Kidney (tissue), 14 donors: ENCODE results near the gene GREM1. TPM values are rescaled to one million over a fixed set of nuclear protein-coding genes. Genes with fewer than 3 reads are reported as not detected.

ENCODE experiments used
- DNase-seq, 5 donors: peaks; one replicate each; pipeline ENCODE4 v3.0.0-alpha.2; 2013 to 2020
- FAIRE-seq: peaks from 2 replicates; lab custom pipeline; 2012; peaks lifted over from hg19 to GRCh38; lab: Jason Lieb, UNC
- H3K27ac ChIP-seq, 2 donors: one replicate each; pipeline ENCODE4 v1.7.0; 2013; ENCODE audit warnings: low read depth in 2 of 2, low read length in 2 of 2, inconsistent platforms in 1 of 2
- H3K27me3 ChIP-seq: one replicate; pipeline ENCODE4 v1.7.1; 2013; ENCODE audit warnings: low read length, inconsistent platforms; ENCODE audit not compliant: control insufficient read depth, insufficient read depth
- H3K36me3 ChIP-seq, 3 donors: one replicate each; pipeline versions ENCODE4 v1.7.0 to v1.7.1; 2013; ENCODE audit warnings: low read length in 3 of 3, control low read depth in 1 of 3, inconsistent platforms in 1 of 3; ENCODE audit not compliant: insufficient read depth in 3 of 3, control insufficient read depth in 2 of 3
- H3K4me1 ChIP-seq, 3 donors: one replicate each; pipeline versions ENCODE4 v1.7.0 to v1.7.1; 2013; ENCODE audit warnings: low read length in 3 of 3, inconsistent platforms in 1 of 3, low read depth in 1 of 3; ENCODE audit not compliant: control insufficient read depth in 2 of 3, insufficient read depth in 2 of 3
- H3K4me3 ChIP-seq, 3 donors: one replicate each; pipeline versions ENCODE4 v1.7.0 to v1.8.1; 2013; ENCODE audit warnings: low read length in 3 of 3, control low read depth in 1 of 3, inconsistent platforms in 1 of 3
- H3K9ac ChIP-seq, 3 donors: one replicate each; pipeline versions ENCODE4 v1.7.0 to v1.7.1; 2013; ENCODE audit warnings: low read length in 3 of 3, control low read depth in 1 of 3, inconsistent platforms in 1 of 3
- H3K9me3 ChIP-seq, 3 donors: one replicate each; pipeline versions ENCODE4 v1.7.0 to v1.7.1; 2013; ENCODE audit warnings: low read length in 3 of 3, control low read depth in 1 of 3, inconsistent platforms in 1 of 3; ENCODE audit not compliant: control insufficient read depth in 2 of 3, insufficient read depth in 1 of 3
- intact Hi-C: fragments of 100-400 bp; cut with DNase I; formaldehyde crosslinking; loops from one replicate; pipeline ENCODE4 v1.11.1; 2022
- polyA plus RNA-seq: library from polyadenylated mRNA; stranded (reverse); fragments of 350-450 nt; fragmentation: Illumina TruSeq; extraction: RNeasy Lipid Tissue Mini Kit (QIAGEN cat#74804); gene quantifications from one replicate; pipeline ENCODE4 v1.2.3, GENCODE V29; 2014; ENCODE audit warnings: low read depth, low replicate concordance; ENCODE audit not compliant: insufficient read depth
- total RNA-seq: library from RNA; stranded (reverse); fragmentation: NEBNext Ultra II Directional; extraction: Animal tissue kit (Norgen Biotek cat#: 25700); gene quantifications from one replicate; pipeline ENCODE4 v1.2.1, GENCODE V29; 2021
- TF ChIP-seq, protein P1 (sequence below): IDR thresholded peaks from 3 replicates; pipeline ENCODE4 v1.5.1; 2012; ENCODE audit warnings: mild to moderate bottlenecking, moderate library complexity, borderline replicate concordance; ENCODE audit not compliant: insufficient read depth; ENCODE audit errors: extremely low read depth
- donor health status: control.
- donor health status: control.
- donor health status: control.
- donor health status: control.
- donor health status: control.
- donor health status: DM: yes; HTN: yes; CAD: no.
- donor health status: Normal renal cell carcinoma (clear cell type).

The GREM1 gene
- total and polyA plus RNA-seq, 2 donors from 2014 or later: 0.15 to 4.8 TPM

DNA sequence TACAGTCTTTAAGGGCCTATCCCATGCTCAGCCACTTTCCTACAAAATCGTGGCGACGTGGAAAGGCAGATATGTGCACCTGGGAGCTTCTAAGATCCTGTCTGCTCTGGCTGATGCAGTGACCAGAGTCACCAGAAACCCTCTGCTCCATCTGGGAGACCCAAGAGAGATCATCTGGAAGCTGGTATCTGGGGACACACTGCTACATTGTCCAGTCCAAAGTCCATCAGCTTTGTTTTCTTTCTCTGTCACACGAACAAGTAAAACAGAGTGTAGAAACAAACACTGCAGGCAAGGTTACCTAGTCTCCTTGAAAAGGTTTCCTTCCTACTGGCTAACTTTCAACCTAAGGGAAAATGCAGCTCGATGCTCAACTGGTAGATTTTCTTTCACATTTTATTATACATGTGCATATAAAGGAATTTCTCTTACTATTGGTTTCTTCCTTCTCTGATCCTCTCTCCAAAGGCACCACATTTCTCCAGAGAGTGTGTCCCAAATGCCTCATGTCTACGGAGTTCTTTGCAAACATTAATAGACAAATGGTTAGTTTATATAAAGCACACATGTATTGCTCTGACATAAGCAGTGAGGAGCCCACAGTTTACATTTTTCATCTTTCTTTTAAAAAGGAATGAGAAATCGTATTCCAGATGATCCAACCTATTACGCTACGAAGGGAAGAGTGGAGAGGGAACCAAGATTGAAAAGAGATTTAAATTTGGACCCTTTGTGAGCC is 8.3 kb upstream of the GREM1 start:
- no peak for FAIRE-seq
- H3K9ac ChIP-seq: no peak overlapping the region
- no peaks in the 10 kb centered on the region for H3K9me3 ChIP-seq
- TF ChIP-seq, protein P1, sequence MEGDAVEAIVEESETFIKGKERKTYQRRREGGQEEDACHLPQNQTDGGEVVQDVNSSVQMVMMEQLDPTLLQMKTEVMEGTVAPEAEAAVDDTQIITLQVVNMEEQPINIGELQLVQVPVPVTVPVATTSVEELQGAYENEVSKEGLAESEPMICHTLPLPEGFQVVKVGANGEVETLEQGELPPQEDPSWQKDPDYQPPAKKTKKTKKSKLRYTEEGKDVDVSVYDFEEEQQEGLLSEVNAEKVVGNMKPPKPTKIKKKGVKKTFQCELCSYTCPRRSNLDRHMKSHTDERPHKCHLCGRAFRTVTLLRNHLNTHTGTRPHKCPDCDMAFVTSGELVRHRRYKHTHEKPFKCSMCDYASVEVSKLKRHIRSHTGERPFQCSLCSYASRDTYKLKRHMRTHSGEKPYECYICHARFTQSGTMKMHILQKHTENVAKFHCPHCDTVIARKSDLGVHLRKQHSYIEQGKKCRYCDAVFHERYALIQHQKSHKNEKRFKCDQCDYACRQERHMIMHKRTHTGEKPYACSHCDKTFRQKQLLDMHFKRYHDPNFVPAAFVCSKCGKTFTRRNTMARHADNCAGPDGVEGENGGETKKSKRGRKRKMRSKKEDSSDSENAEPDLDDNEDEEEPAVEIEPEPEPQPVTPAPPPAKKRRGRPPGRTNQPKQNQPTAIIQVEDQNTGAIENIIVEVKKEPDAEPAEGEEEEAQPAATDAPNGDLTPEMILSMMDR: no peak
- no peak overlapping the region for H3K4me3 ChIP-seq
- intact Hi-C loops: no loop called here
- H3K36me3 ChIP-seq: no peaks in the 10 kb centered on the region
- no peak overlapping the region for H3K27ac ChIP-seq
- H3K4me1 ChIP-seq: no peaks in the 10 kb centered on the region
- peaks cover 6% of the 10 kb centered on the region for H3K27me3 ChIP-seq
- no peak for DNase-seq

DNA sequence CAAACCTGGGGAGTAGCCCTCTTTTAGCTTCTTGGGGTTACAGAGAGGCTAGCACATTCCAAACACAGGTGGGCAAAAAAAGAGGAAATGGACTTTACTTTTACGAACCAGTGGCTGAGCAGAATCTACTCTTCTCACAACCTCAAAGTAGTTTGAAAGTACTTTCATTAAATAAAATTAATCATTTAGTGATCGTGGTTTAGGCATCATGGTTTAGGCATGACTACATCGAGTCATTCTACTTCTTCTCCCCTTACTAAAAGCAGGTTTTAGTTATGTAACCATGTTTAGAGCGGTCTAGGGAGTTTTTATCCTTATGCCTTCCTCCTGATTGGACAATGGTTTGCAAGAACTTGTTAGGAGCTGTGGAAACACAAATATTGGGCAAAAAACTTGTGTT is 2.5 kb upstream of the GREM1 start:
- FAIRE-seq (no peak), DNase-seq (no peak)
- Histone ChIP-seq H3K9me3 (no peaks in the 10 kb centered on the region), H3K36me3 (no peaks in the 10 kb centered on the region), H3K4me3 (no peak overlapping the region), H3K27me3 (peaks cover 47% of the 10 kb centered on the region), H3K4me1 (peaks cover 0 to 6% (median 0%) of the 10 kb centered on the region in 3 donors), H3K9ac (no peak overlapping the region), H3K27ac (no peak overlapping the region)
- intact Hi-C loops: no loop called here
- TF ChIP-seq, protein P1: no peak

DNA sequence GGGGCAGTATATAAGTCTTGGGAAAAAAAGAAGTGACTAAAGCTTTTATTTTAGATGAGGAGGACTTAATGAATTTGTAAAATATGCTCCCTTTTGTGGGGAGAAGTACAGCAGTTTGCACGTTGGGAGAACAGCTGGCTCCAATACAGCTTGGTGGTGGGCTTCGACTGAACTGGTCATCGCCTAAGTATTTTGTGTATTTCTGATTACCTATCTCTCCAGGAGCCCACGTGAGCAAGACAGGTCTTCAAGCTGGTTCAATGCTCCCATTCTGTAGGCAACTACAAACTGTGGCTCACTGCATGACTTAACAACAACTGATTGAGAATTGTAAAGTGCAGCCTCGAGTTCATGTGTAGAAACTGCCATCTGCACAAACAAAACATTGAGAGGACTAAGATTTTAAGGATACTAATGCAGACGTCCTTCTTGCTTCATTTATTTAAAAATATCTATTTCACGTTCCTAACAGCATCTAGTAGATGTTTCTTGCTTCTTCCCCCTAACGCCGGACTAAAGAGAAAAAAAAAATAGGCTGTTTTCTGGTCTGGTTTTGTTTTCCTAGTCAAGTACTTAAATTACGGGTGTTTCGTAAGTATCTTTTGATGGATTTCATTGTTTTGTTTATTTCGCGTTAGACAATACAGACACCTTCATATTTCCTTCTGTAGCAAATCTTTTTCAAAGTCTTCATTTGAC is 1.4 kb upstream of the GREM1 start:
- Histone ChIP-seq H3K27ac (no peak overlapping the region), H3K36me3 (no peaks in the 10 kb centered on the region), H3K4me1 (peaks cover 0 to 6% (median 0%) of the 10 kb centered on the region in 3 donors), H3K27me3 (peaks cover 53% of the 10 kb centered on the region), H3K9ac (no peak overlapping the region), H3K9me3 (no peaks in the 10 kb centered on the region), H3K4me3 (no peak overlapping the region)
- intact Hi-C loops: no loop called here
- FAIRE-seq (no peak), DNase-seq (peak in 1 of 5 donors; percentile 41)
- TF ChIP-seq, protein P1: no peak
